ENCODE data around the gene WDR86.

The WDR86 gene

DNA sequence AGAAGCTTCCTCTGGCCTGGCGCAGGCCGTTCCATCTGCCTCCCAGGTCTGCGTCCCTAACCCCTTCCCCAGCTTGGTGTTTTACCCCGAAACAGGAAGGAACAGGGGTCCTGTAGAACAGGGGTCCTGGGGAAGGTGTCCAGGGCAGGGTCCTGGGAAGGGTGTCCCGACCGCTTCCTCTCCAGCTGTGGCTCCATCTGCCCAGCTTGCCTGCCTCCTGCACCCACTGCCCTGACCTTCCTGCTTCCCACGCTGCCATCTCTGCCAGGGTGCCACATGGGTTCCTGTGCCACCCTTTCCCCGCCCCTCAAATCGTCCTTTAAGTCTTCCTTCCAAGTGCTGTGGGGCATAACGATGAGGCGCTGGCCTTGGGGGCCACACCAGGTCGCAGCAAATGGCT is 32.4 kb downstream of the WDR86 start:
- TF ChIP-seq ESRRG (CRISPR knock-in tag; IDR thresholded peaks at IDR 0.05): no peak
- TF ChIP-seq ZFP30 (CRISPR knock-in tag; IDR thresholded peaks at IDR 0.05): no peak
- TF ChIP-seq RARB (CRISPR knock-in tag; IDR thresholded peaks at IDR 0.05): no peak
- no peak for TF ChIP-seq SNAI2 (CRISPR knock-in tag; IDR thresholded peaks at IDR 0.05)
- TF ChIP-seq ISL1 (CRISPR knock-in tag; IDR thresholded peaks at IDR 0.05): no peak
- no peak for TF ChIP-seq ZNF70 (CRISPR knock-in tag; IDR thresholded peaks at IDR 0.05)
- no peak for TF ChIP-seq ZFP3 (CRISPR knock-in tag; IDR thresholded peaks at IDR 0.05)
- TF ChIP-seq CSDC2 (CRISPR knock-in tag; IDR thresholded peaks at IDR 0.05): no peak
- no peak for TF ChIP-seq BACH2 (CRISPR knock-in tag; IDR thresholded peaks at IDR 0.05; ENCODE audit: borderline replicate concordance)
- TF ChIP-seq TCF4 (CRISPR knock-in tag; IDR thresholded peaks at IDR 0.05; ENCODE audit: borderline replicate concordance): no peak
- TF ChIP-seq ZNF8 (CRISPR knock-in tag; IDR thresholded peaks at IDR 0.05): no peak
- TF ChIP-seq, protein P1, sequence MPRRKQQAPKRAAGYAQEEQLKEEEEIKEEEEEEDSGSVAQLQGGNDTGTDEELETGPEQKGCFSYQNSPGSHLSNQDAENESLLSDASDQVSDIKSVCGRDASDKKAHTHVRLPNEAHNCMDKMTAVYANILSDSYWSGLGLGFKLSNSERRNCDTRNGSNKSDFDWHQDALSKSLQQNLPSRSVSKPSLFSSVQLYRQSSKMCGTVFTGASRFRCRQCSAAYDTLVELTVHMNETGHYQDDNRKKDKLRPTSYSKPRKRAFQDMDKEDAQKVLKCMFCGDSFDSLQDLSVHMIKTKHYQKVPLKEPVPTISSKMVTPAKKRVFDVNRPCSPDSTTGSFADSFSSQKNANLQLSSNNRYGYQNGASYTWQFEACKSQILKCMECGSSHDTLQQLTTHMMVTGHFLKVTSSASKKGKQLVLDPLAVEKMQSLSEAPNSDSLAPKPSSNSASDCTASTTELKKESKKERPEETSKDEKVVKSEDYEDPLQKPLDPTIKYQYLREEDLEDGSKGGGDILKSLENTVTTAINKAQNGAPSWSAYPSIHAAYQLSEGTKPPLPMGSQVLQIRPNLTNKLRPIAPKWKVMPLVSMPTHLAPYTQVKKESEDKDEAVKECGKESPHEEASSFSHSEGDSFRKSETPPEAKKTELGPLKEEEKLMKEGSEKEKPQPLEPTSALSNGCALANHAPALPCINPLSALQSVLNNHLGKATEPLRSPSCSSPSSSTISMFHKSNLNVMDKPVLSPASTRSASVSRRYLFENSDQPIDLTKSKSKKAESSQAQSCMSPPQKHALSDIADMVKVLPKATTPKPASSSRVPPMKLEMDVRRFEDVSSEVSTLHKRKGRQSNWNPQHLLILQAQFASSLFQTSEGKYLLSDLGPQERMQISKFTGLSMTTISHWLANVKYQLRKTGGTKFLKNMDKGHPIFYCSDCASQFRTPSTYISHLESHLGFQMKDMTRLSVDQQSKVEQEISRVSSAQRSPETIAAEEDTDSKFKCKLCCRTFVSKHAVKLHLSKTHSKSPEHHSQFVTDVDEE (CRISPR knock-in tag; IDR thresholded peaks at IDR 0.05): no peak
- TF ChIP-seq ZNF565 (CRISPR knock-in tag; conservative IDR thresholded peaks at IDR 0.05; ENCODE audit: low read depth): no peak
- TF ChIP-seq, protein P2, sequence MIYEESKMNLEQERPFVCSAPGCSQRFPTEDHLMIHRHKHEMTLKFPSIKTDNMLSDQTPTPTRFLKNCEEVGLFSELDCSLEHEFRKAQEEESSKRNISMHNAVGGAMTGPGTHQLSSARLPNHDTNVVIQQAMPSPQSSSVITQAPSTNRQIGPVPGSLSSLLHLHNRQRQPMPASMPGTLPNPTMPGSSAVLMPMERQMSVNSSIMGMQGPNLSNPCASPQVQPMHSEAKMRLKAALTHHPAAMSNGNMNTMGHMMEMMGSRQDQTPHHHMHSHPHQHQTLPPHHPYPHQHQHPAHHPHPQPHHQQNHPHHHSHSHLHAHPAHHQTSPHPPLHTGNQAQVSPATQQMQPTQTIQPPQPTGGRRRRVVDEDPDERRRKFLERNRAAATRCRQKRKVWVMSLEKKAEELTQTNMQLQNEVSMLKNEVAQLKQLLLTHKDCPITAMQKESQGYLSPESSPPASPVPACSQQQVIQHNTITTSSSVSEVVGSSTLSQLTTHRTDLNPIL (CRISPR knock-in tag; IDR thresholded peaks at IDR 0.05; ENCODE audit: low read depth): no peak
- no peak for TF ChIP-seq GLIS3 (CRISPR knock-in tag; IDR thresholded peaks at IDR 0.05)
- TF ChIP-seq, protein P3, sequence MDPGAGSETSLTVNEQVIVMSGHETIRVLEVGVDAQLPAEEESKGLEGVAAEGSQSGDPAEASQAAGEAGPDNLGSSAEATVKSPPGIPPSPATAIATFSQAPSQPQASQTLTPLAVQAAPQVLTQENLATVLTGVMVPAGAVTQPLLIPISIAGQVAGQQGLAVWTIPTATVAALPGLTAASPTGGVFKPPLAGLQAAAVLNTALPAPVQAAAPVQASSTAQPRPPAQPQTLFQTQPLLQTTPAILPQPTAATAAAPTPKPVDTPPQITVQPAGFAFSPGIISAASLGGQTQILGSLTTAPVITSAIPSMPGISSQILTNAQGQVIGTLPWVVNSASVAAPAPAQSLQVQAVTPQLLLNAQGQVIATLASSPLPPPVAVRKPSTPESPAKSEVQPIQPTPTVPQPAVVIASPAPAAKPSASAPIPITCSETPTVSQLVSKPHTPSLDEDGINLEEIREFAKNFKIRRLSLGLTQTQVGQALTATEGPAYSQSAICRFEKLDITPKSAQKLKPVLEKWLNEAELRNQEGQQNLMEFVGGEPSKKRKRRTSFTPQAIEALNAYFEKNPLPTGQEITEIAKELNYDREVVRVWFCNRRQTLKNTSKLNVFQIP (CRISPR knock-in tag; IDR thresholded peaks at IDR 0.05; ENCODE audit: borderline replicate concordance, low read depth): no peak
- no peak for TF ChIP-seq TOX (CRISPR knock-in tag; IDR thresholded peaks at IDR 0.05; ENCODE audit: borderline replicate concordance)
- ATAC-seq: no peak

DNA sequence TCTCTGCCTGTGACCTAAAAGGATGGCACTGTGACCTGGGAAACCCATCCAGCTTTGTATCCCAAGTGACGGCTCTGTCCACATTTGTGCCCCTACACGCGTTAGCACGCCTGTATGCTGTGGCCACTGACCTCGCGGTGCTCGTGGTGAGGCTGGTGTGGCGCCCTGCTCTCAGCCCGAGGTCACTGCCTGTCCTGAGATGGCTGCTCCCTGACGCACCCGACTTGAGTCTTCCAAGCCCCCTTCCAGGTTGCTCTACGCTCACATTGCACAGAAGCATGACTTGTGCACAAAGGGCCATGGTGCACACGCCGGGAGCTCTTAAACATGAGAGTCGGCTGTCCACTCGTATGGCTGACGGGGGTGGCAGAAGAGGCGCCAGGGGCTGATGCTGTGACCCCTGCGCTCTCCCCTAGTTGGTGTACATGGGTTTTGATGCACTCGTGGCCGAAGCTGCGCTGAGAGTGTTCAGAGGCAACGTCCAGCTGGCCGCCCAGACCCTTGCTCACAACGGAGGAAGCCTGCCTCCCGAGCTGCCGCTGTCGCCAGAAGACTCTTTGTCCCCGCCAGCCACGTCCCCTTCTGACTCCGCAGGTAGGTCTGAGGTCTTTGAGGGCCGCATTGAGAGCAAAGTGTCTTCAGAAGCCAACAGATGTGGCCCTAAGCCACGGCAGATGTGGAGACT is 33.5 kb downstream of the WDR86 start:
- no peak for ATAC-seq
- TF ChIP-seq, protein P3 (CRISPR knock-in tag; IDR thresholded peaks at IDR 0.05; ENCODE audit: borderline replicate concordance, low read depth): no peak
- TF ChIP-seq ESRRG (CRISPR knock-in tag; IDR thresholded peaks at IDR 0.05): no peak
- no peak for TF ChIP-seq ARNTL (CRISPR knock-in tag; IDR thresholded peaks at IDR 0.05; ENCODE audit: borderline replicate concordance, low read depth)
- no peak for TF ChIP-seq GLIS3 (CRISPR knock-in tag; IDR thresholded peaks at IDR 0.05)
- no peak for TF ChIP-seq ZFP3 (CRISPR knock-in tag; IDR thresholded peaks at IDR 0.05)
- TF ChIP-seq ISL1 (CRISPR knock-in tag; IDR thresholded peaks at IDR 0.05): no peak
- no peak for TF ChIP-seq CSDC2 (CRISPR knock-in tag; IDR thresholded peaks at IDR 0.05)
- TF ChIP-seq TCF4 (CRISPR knock-in tag; IDR thresholded peaks at IDR 0.05; ENCODE audit: borderline replicate concordance): no peak
- no peak for TF ChIP-seq RARB (CRISPR knock-in tag; IDR thresholded peaks at IDR 0.05)
- TF ChIP-seq, protein P4, sequence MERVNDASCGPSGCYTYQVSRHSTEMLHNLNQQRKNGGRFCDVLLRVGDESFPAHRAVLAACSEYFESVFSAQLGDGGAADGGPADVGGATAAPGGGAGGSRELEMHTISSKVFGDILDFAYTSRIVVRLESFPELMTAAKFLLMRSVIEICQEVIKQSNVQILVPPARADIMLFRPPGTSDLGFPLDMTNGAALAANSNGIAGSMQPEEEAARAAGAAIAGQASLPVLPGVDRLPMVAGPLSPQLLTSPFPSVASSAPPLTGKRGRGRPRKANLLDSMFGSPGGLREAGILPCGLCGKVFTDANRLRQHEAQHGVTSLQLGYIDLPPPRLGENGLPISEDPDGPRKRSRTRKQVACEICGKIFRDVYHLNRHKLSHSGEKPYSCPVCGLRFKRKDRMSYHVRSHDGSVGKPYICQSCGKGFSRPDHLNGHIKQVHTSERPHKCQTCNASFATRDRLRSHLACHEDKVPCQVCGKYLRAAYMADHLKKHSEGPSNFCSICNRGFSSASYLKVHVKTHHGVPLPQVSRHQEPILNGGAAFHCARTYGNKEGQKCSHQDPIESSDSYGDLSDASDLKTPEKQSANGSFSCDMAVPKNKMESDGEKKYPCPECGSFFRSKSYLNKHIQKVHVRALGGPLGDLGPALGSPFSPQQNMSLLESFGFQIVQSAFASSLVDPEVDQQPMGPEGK (CRISPR knock-in tag; IDR thresholded peaks at IDR 0.05; ENCODE audit: borderline replicate concordance): no peak
- TF ChIP-seq ZNF70 (CRISPR knock-in tag; IDR thresholded peaks at IDR 0.05): no peak
- no peak for TF ChIP-seq SNAI2 (CRISPR knock-in tag; IDR thresholded peaks at IDR 0.05)
- TF ChIP-seq, protein P2 (CRISPR knock-in tag; IDR thresholded peaks at IDR 0.05; ENCODE audit: low read depth): no peak
- no peak for TF ChIP-seq BACH2 (CRISPR knock-in tag; IDR thresholded peaks at IDR 0.05; ENCODE audit: borderline replicate concordance)
- TF ChIP-seq PPARA (CRISPR knock-in tag; IDR thresholded peaks at IDR 0.05; ENCODE audit: borderline replicate concordance): no peak
- no peak for TF ChIP-seq ZNF565 (CRISPR knock-in tag; conservative IDR thresholded peaks at IDR 0.05; ENCODE audit: low read depth)
- TF ChIP-seq, protein P1 (CRISPR knock-in tag; IDR thresholded peaks at IDR 0.05): no peak

All from SK-N-SH treated with all-trans-retinoic acid at 6 μM for 48 hours (cell line).